ENCODE results near the gene PTPRE.

Gene PTPRE

DNA sequence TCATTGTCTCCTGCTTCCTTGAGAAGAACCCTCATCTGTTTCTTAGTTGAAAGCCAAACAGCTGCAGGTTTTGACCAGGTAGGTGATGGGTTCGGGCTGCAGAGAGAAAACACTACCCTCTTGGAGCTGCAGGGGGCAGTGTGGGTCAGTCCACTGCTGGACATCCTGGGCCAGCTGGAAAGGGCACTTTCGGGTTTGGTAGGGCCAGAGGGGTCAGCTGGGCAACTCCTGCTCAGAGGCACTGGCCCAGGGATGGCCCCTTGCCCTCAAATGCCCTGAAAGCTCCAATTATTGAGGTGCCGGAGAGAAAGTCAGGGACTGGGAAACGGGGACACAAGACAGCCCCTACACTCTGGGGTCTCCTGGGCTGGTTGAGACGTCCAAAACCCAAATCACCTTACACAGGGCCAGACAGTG is 128.7 kb downstream of the PTPRE start:
- TF ChIP-seq, protein P1, sequence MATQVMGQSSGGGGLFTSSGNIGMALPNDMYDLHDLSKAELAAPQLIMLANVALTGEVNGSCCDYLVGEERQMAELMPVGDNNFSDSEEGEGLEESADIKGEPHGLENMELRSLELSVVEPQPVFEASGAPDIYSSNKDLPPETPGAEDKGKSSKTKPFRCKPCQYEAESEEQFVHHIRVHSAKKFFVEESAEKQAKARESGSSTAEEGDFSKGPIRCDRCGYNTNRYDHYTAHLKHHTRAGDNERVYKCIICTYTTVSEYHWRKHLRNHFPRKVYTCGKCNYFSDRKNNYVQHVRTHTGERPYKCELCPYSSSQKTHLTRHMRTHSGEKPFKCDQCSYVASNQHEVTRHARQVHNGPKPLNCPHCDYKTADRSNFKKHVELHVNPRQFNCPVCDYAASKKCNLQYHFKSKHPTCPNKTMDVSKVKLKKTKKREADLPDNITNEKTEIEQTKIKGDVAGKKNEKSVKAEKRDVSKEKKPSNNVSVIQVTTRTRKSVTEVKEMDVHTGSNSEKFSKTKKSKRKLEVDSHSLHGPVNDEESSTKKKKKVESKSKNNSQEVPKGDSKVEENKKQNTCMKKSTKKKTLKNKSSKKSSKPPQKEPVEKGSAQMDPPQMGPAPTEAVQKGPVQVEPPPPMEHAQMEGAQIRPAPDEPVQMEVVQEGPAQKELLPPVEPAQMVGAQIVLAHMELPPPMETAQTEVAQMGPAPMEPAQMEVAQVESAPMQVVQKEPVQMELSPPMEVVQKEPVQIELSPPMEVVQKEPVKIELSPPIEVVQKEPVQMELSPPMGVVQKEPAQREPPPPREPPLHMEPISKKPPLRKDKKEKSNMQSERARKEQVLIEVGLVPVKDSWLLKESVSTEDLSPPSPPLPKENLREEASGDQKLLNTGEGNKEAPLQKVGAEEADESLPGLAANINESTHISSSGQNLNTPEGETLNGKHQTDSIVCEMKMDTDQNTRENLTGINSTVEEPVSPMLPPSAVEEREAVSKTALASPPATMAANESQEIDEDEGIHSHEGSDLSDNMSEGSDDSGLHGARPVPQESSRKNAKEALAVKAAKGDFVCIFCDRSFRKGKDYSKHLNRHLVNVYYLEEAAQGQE (IDR thresholded peaks at IDR 0.05; ENCODE audit: insufficient read depth in 1 of 2, low read depth in 2 of 2, low read length in 2 of 2) = no peak
- TF ChIP-seq POLR2AphosphoS5 (IDR thresholded peaks at IDR 0.05; ENCODE audit: low read depth, low read length) (no peak), TAF1 (IDR thresholded peaks at IDR 0.05; ENCODE audit: borderline replicate concordance, insufficient read depth, low read length) (no peak), FOXP2 (optimal IDR thresholded peaks at IDR 0.05; ENCODE audit: borderline replicate concordance, extremely low read depth, extremely low read length, insufficient read depth) (no peak), SIN3A (IDR thresholded peaks at IDR 0.05; ENCODE audit: borderline replicate concordance, insufficient read depth, low read length) (no peak)

DNA sequence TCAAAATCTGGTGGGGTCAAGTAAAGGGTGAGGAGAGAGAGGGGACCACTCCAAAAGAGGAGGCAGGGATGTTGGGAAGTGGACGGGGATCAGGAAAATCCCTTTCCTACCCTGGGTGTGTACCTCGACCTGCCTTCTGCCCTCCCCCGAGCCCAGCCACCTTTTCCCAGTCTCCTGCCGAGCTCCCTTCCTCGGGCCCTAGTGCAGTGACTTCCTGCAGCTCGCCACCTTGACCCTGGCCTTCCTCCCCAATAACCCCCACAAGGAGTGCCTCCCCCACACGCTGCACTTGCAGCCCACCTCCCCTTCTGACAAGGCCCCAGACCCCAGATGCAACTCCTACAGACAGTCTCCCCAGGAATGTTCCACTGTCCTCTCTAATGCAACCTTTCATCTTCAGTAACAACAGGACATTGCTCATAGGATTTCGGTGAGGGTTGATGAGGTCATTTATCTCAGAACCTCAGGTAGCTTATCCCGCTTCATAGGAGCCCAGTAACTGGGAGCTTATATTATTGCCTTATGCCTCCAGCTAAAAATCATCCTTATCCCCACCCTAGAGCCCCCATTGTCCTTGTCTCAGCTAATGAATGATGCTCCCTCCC is 129.2 kb downstream of the PTPRE start:
- TF ChIP-seq, protein P1 (IDR thresholded peaks at IDR 0.05; ENCODE audit: insufficient read depth in 1 of 2, low read depth in 2 of 2, low read length in 2 of 2) = no peak
- no peak for TF ChIP-seq TAF1 (IDR thresholded peaks at IDR 0.05; ENCODE audit: borderline replicate concordance, insufficient read depth, low read length)
- no peak for TF ChIP-seq SIN3A (IDR thresholded peaks at IDR 0.05; ENCODE audit: borderline replicate concordance, insufficient read depth, low read length)
- no peak for TF ChIP-seq POLR2AphosphoS5 (IDR thresholded peaks at IDR 0.05; ENCODE audit: low read depth, low read length)
- TF ChIP-seq FOXP2 (optimal IDR thresholded peaks at IDR 0.05; ENCODE audit: borderline replicate concordance, extremely low read depth, extremely low read length, insufficient read depth) = no peak

GRCh38 chr10:128036746-128037543 is 130.0 kb downstream of the PTPRE start:
- TF ChIP-seq SIN3A (IDR thresholded peaks at IDR 0.05; ENCODE audit: borderline replicate concordance, insufficient read depth, low read length) = no peak
- no peak for TF ChIP-seq FOXP2 (optimal IDR thresholded peaks at IDR 0.05; ENCODE audit: borderline replicate concordance, extremely low read depth, extremely low read length, insufficient read depth)

GRCh38 chr10:128040096-128040495 is 133.2 kb downstream of the PTPRE start:
- TF ChIP-seq FOXP2 (optimal IDR thresholded peaks at IDR 0.05; ENCODE audit: borderline replicate concordance, extremely low read depth, extremely low read length, insufficient read depth) (no peak), SIN3A (IDR thresholded peaks at IDR 0.05; ENCODE audit: borderline replicate concordance, insufficient read depth, low read length) (no peak), TAF1 (IDR thresholded peaks at IDR 0.05; ENCODE audit: borderline replicate concordance, insufficient read depth, low read length) (no peak), POLR2AphosphoS5 (IDR thresholded peaks at IDR 0.05; ENCODE audit: low read depth, low read length) (no peak)
- TF ChIP-seq, protein P1 (IDR thresholded peaks at IDR 0.05; ENCODE audit: insufficient read depth in 1 of 2, low read depth in 2 of 2, low read length in 2 of 2) = no peak

- TF ChIP-seq, protein P1 (IDR thresholded peaks at IDR 0.05; ENCODE audit: insufficient read depth in 1 of 2, low read depth in 2 of 2, low read length in 2 of 2) = no peak
- TF ChIP-seq SIN3A (IDR thresholded peaks at IDR 0.05; ENCODE audit: borderline replicate concordance, insufficient read depth, low read length) = no peak
- no peak for TF ChIP-seq TAF1 (IDR thresholded peaks at IDR 0.05; ENCODE audit: borderline replicate concordance, insufficient read depth, low read length)
Measured at GRCh38 chr10:128040681-128041080, 133.8 kb downstream of the PTPRE start.

All from PFSK-1 (cell line).